Smooth muscle cell (in vitro differentiated cells): Measurements from ENCODE around the gene TMEM129. TPM values are rescaled to one million over a fixed set of nuclear protein-coding genes. Genes with fewer than 3 reads are reported as not detected.

ENCODE experiments used
- DNase-seq: peaks from one replicate; lab custom pipeline; 2025; ENCODE audit not compliant: unreplicated experiment; lab: John Stamatoyannopoulos, UW
- H2AFZ ChIP-seq: fragments of 200-600 bp; sonication (generic); 2 replicates; pipeline ENCODE4 v1.6.0; 2016; ENCODE audit warnings: antibody characterized with exemption, low read depth, mild to moderate bottlenecking
- H3F3A ChIP-seq: fragments of 200-600 bp; sonication (generic); 2 replicates; pipeline ENCODE4 v1.6.0; 2017; ENCODE audit warnings: antibody characterized with exemption, low read depth
- H3K27ac ChIP-seq: fragments of 200-600 bp; sonication (generic); 2 replicates; pipeline ENCODE4 v1.5.1; 2016; ENCODE audit warnings: low read depth, mild to moderate bottlenecking
- H3K27me3 ChIP-seq: fragments of 200-600 bp; sonication (generic); 2 replicates; pipeline ENCODE4 v1.6.1; 2016; ENCODE audit warnings: low read depth, mild to moderate bottlenecking
- H3K36me3 ChIP-seq: fragments of 200-600 bp; sonication (generic); 2 replicates; pipeline ENCODE4 v1.5.1; 2016; ENCODE audit warnings: low read depth
- H3K4me1 ChIP-seq: fragments of 200-600 bp; sonication (generic); 2 replicates; pipeline ENCODE4 v1.5.1; 2016; ENCODE audit warnings: low read depth
- H3K4me2 ChIP-seq: fragments of 200-600 bp; sonication (generic); 2 replicates; pipeline ENCODE4 v1.6.0; 2016; ENCODE audit warnings: mild to moderate bottlenecking
- H3K4me3 ChIP-seq: fragments of 200-600 bp; sonication (generic); 2 replicates; pipeline ENCODE4 v1.5.1; 2016; ENCODE audit warnings: mild to moderate bottlenecking
- H3K79me2 ChIP-seq: fragments of 200-600 bp; sonication (generic); 2 replicates; pipeline ENCODE4 v1.6.0; 2016; ENCODE audit warnings: low read depth, mild to moderate bottlenecking
- H3K9ac ChIP-seq: fragments of 200-600 bp; sonication (generic); 2 replicates; pipeline ENCODE4 v1.6.0; 2016; ENCODE audit warnings: low read depth
- H3K9me3 ChIP-seq: fragments of 200-600 bp; sonication (generic); replicated peaks from 2 replicates; pipeline ENCODE4 v1.5.1; 2016; ENCODE audit warnings: low read depth
- H4K20me1 ChIP-seq: fragments of 200-600 bp; sonication (generic); 2 replicates; pipeline ENCODE4 v1.6.0; 2016; ENCODE audit warnings: low read depth
- WGBS: methylation state at CpG from one replicate; pipeline ENCODE4 v1.1.7; 2016; ENCODE audit warnings: low lambda C conversion rate; 5-methylcytosine and 5-hydroxymethylcytosine counted together
- polyA plus RNA-seq: library from polyadenylated mRNA; unstranded; fragments of >200 nt; fragmentation: Nextera tagmentation; extraction: Ambion mirVana; gene quantifications from 2 replicates; pipeline ENCODE4 v1.2.1, GENCODE V29; 2016
- small RNA-seq: library from RNA; depleted of rRNA; stranded (forward); fragments of <200 nt; gene quantifications from one replicate; pipeline ENCODE3, GENCODE V24; 2014
- total RNA-seq: library from RNA; depleted of rRNA; stranded (reverse); fragments of >200 nt; gene quantifications from 2 replicates; pipeline ENCODE4 v1.2.3, GENCODE V29; 2014
- TF ChIP-seq, protein P1 (sequence below): fragments of 200-600 bp; sonication (generic); IDR thresholded peaks from 2 replicates; pipeline ENCODE4 v1.5.1; 2017; ENCODE audit warnings: borderline replicate concordance, mild to moderate bottlenecking, antibody characterized with exemption; ENCODE audit not compliant: insufficient read depth, poor library complexity, severe bottlenecking

Gene TMEM129
- total and polyA plus RNA-seq, 2 experiments from 2014 or later = 30.4 to 50.5 TPM

DNA sequence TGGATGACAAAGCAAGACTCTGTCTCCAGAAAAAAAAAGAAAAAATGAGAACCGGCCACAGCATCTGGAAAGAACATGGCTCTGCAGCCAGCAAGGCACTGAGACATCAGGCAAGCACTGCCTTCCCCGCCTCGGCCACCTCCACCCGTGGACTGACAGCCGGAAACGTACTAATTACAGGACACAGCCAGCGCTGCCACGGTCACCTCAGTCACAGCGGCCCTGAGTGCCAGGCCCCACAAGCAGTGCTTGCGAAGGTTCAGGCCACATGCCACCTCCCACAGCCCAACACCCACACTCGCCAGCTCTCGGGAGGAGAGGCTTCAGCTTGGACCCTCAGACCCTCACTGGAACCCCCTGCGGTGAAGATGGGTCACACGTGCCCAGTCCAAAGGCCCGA lies 53.9 kb downstream of the TMEM129 start:
- TF ChIP-seq, protein P1, sequence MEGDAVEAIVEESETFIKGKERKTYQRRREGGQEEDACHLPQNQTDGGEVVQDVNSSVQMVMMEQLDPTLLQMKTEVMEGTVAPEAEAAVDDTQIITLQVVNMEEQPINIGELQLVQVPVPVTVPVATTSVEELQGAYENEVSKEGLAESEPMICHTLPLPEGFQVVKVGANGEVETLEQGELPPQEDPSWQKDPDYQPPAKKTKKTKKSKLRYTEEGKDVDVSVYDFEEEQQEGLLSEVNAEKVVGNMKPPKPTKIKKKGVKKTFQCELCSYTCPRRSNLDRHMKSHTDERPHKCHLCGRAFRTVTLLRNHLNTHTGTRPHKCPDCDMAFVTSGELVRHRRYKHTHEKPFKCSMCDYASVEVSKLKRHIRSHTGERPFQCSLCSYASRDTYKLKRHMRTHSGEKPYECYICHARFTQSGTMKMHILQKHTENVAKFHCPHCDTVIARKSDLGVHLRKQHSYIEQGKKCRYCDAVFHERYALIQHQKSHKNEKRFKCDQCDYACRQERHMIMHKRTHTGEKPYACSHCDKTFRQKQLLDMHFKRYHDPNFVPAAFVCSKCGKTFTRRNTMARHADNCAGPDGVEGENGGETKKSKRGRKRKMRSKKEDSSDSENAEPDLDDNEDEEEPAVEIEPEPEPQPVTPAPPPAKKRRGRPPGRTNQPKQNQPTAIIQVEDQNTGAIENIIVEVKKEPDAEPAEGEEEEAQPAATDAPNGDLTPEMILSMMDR = no peak
- Histone ChIP-seq H3F3A (no peaks in the 10 kb centered on the region), H3K4me2 (no peak overlapping the region), H3K9ac (no peak overlapping the region), H3K9me3 (no peaks in the 10 kb centered on the region), H4K20me1 (no peaks in the 10 kb centered on the region), H3K27ac (no peak overlapping the region), H3K27me3 (no peaks in the 10 kb centered on the region), H2AFZ (no peak overlapping the region), H3K79me2 (no peaks in the 10 kb centered on the region), H3K4me3 (no peak overlapping the region), H3K36me3 (no peaks in the 10 kb centered on the region), H3K4me1 (no peaks in the 10 kb centered on the region)
- no peak for DNase-seq
- 96% methylated on average over 15 of the region's 15 CpGs for WGBS

DNA sequence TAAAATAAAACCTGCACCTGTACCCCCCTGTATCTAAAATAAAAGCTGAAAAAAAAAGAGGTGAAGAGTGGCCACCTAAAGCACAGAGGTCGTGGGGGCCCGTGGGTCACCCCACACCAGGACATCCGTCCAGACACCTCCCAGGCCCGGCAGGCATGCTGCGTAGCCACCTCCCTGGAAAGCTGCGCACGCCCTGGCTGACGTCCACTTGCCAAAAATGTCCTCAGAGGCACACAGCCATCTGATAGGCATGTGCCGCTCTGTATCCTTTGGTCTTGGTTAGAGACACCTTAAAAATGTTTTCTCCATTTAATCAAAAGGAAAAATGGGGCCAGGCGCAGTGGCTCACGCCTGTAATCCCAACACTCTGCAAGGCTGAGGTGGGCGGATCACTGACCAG lies 54.7 kb downstream of the TMEM129 start:
- no peak for DNase-seq
- H4K20me1 ChIP-seq = no peaks in the 10 kb centered on the region
- H3K36me3 ChIP-seq = no peaks in the 10 kb centered on the region
- no peak overlapping the region for H2AFZ ChIP-seq
- H3K4me1 ChIP-seq = no peaks in the 10 kb centered on the region
- no peaks in the 10 kb centered on the region for H3K9me3 ChIP-seq
- no peak overlapping the region for H3K9ac ChIP-seq
- H3K27me3 ChIP-seq = no peaks in the 10 kb centered on the region
- H3F3A ChIP-seq = no peaks in the 10 kb centered on the region
- H3K79me2 ChIP-seq = no peaks in the 10 kb centered on the region
- H3K4me3 ChIP-seq = no peak overlapping the region
- WGBS = 88% methylated on average over 12 of the region's 12 CpGs
- TF ChIP-seq, protein P1 = no peak
- H3K4me2 ChIP-seq = no peak overlapping the region
- no peak overlapping the region for H3K27ac ChIP-seq

Small RNA genes within 50 kb of the gene (small RNA-seq; reads per million reads assigned to genes)
- gene RF00019 = not detected

Other genes with a start within 250 kb of the TMEM129 start
- not detected in 2 replicates for gene FAM53A, start 37.0 kb downstream of the TMEM129 start, total RNA-seq
- gene FAM53A, start 37.0 kb downstream of the TMEM129 start, polyA plus RNA-seq = 0.70 and 2.7 TPM in 2 replicates
- 57.1 and 63.9 TPM in 2 replicates for gene SLBP, start 9.0 kb downstream of the TMEM129 start, total RNA-seq
- 55.4 and 57.3 TPM in 2 replicates for gene SLBP, start 9.0 kb downstream of the TMEM129 start, polyA plus RNA-seq
- gene TACC3, start 198 bp upstream of the TMEM129 start, total RNA-seq = 4.0 and 19.4 TPM in 2 replicates
- 12.5 and 14.7 TPM in 2 replicates for gene TACC3, start 198 bp upstream of the TMEM129 start, polyA plus RNA-seq
- 6.4 and 6.6 TPM in 2 replicates for gene FGFR3, start 72.0 kb upstream of the TMEM129 start, total RNA-seq
- gene FGFR3, start 72.0 kb upstream of the TMEM129 start, polyA plus RNA-seq = 13.6 and 15.1 TPM in 2 replicates
- gene LETM1, start 134.8 kb upstream of the TMEM129 start, total RNA-seq = 17.1 and 17.4 TPM in 2 replicates
- 15.3 and 16.2 TPM in 2 replicates for gene LETM1, start 134.8 kb upstream of the TMEM129 start, polyA plus RNA-seq
- gene NSD2, start 150.1 kb upstream of the TMEM129 start, total RNA-seq = 15.0 and 15.9 TPM in 2 replicates
- 13.0 and 19.9 TPM in 2 replicates for gene NSD2, start 150.1 kb upstream of the TMEM129 start, polyA plus RNA-seq